ENCODE measurements around the gene TMEM18.

The TMEM18 gene

DNA sequence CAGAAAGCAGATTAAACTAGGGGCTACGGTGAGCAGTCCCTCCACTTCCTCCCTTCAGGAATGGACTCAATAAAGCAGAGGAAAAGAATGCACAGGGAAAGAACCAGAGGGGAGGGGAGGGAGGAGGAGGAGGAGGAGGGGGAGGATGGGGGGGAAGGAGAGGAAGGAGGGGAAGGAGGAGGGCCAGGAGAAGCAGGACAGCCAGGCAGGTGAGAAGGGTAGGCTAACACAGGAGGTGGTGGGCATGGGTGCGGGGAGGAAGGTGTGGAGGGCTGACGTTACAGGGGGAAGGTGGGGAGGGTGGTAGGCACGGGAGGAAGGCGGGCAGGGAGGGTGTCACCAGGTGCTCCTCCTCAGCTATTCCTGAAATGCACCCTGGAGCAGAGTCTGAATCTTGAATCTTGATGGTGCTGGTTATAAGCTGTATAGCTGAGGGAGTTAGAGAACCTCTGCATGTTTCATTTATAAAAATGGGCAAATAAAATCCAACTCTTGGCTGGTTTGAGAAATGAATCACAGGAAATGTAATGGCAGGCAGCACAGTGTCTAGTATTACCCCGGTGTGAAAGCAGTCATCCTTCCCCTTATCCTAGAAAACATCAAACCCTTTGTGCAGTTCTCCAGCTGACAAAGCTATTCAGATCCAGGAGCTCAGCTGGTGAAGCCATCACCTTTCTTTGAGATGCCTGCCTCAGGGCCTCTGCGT, 3.4 kb downstream of the TMEM18 start:
- Histone ChIP-seq H3K9me3 (ENCODE audit: control insufficient read depth in 1 of 2, low read length in 2 of 2) (no peaks in the 10 kb centered on the region), H3K9ac (ENCODE audit: low read depth in 1 of 2, low read length in 2 of 2) (no peak overlapping the region), H3K36me3 (ENCODE audit: control insufficient read depth in 1 of 2, insufficient read depth in 2 of 2, low read length in 2 of 2) (peaks cover 14 to 48% of the 10 kb centered on the region in 2 donors), H3K4me3 (ENCODE audit: low read depth in 1 of 2, low read length in 2 of 2) (no peak overlapping the region), H3K27me3 (ENCODE audit: control insufficient read depth in 1 of 2, insufficient read depth in 2 of 2, low read length in 2 of 2) (no peaks in the 10 kb centered on the region), H3K4me1 (ENCODE audit: control insufficient read depth in 1 of 2, insufficient read depth in 2 of 2, low read length in 2 of 2) (peaks cover 0 to 12% of the 10 kb centered on the region in 2 donors), H3K27ac (ENCODE audit: low read depth, low read length) (no peak overlapping the region)

DNA sequence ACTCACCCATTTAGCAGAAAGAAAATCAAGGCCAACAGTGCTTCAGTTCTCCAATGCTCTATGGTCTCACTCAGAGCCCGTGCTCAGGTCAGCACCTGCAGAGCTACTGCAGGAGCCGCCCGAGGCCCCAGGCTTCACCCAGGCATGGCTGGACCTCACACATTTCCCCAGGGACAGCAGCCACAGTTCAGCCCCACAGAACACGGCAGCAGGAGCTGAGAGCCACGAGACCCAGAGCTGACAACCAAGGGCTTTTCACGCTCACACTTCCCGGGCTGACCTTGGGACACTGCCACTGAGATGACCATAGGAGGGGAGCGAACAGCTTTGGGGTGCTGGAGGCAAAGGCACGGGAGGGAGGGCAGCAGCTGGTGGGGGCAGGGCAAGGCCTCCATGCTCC, 4.2 kb downstream of the TMEM18 start:
- Histone ChIP-seq H3K27ac (ENCODE audit: low read depth, low read length) (no peak overlapping the region), H3K4me1 (ENCODE audit: control insufficient read depth in 1 of 2, insufficient read depth in 2 of 2, low read length in 2 of 2) (peaks cover 0 to 12% of the 10 kb centered on the region in 2 donors), H3K27me3 (ENCODE audit: control insufficient read depth in 1 of 2, insufficient read depth in 2 of 2, low read length in 2 of 2) (no peaks in the 10 kb centered on the region), H3K9me3 (ENCODE audit: control insufficient read depth in 1 of 2, low read length in 2 of 2) (no peaks in the 10 kb centered on the region), H3K36me3 (ENCODE audit: control insufficient read depth in 1 of 2, insufficient read depth in 2 of 2, low read length in 2 of 2) (peaks cover 20 to 56% of the 10 kb centered on the region in 2 donors), H3K9ac (ENCODE audit: low read depth in 1 of 2, low read length in 2 of 2) (no peak overlapping the region), H3K4me3 (ENCODE audit: low read depth in 1 of 2, low read length in 2 of 2) (no peak overlapping the region)

DNA sequence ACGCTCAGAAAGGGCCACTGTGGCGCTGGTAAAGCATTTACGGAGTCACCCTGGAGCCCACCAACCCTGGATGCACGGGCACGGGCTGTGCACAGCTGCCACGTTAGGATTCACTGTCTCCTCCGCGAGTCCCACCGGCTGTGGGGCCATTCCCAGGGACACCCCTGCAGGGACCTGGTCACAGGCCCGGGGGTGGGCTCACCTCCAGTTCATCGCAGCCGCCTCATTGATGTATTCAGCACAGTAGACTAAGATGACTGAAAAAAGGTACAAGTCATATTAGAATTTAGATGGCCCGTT, 4.7 kb downstream of the TMEM18 start:
- Histone ChIP-seq H3K36me3 (ENCODE audit: control insufficient read depth in 1 of 2, insufficient read depth in 2 of 2, low read length in 2 of 2) (peaks cover 20 to 59% of the 10 kb centered on the region in 2 donors), H3K27me3 (ENCODE audit: control insufficient read depth in 1 of 2, insufficient read depth in 2 of 2, low read length in 2 of 2) (no peaks in the 10 kb centered on the region), H3K9ac (ENCODE audit: low read depth in 1 of 2, low read length in 2 of 2) (no peak overlapping the region), H3K4me1 (ENCODE audit: control insufficient read depth in 1 of 2, insufficient read depth in 2 of 2, low read length in 2 of 2) (peaks cover 0 to 12% of the 10 kb centered on the region in 2 donors), H3K9me3 (ENCODE audit: control insufficient read depth in 1 of 2, low read length in 2 of 2) (no peaks in the 10 kb centered on the region), H3K4me3 (ENCODE audit: low read depth in 1 of 2, low read length in 2 of 2) (no peak overlapping the region), H3K27ac (ENCODE audit: low read depth, low read length) (no peak overlapping the region)

DNA sequence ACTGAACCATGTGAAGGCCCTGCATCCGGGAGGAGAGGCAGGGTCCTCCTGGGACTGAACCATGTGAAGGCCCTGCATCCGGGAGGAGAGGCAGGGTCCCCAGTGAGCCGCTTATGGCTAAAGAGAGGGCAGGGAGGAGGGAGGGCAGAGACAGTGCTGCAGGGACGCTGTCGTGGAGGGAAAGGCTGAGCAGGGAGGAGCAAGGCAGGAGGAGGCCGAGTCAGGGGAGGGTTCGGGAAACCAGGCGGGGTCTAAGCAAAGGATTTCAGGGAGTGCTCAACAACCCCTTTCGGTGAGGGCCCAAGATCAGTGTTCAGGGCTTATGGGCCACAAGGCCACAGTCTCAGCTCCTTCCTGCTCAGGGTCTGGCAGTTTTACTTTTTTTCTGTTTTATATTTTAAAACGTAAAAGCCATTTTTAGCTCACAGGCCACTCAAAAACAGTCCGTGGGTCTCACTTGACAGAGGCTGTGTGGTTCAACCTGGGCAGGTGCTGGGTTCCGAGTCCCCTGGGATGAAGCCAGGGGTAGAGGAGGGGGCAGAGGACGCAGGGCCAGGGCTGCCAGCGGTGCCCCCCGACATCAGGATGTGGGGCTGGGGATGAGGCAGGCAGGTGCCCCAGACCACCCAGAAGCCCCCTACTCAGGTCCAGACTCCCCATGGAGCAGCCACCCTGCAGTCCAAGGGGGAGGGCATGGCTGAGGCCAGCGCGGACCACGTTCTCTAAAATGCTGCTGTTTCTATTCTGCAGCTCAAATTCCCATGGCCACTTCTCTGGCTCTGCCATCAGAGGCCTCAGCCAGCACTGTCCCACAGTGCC, 5.2 kb downstream of the TMEM18 start:
- Histone ChIP-seq H3K4me3 (ENCODE audit: low read depth in 1 of 2, low read length in 2 of 2) (no peak overlapping the region), H3K36me3 (ENCODE audit: control insufficient read depth in 1 of 2, insufficient read depth in 2 of 2, low read length in 2 of 2) (peaks cover 20 to 61% of the 10 kb centered on the region in 2 donors)

GRCh38 chr2:671072-671471, 6.1 kb downstream of the TMEM18 start:
- no peak overlapping the region for H3K4me3 ChIP-seq (ENCODE audit: low read depth in 1 of 2, low read length in 2 of 2)
- peaks cover 1 to 2% of the 10 kb centered on the region in 2 donors for H3K9me3 ChIP-seq (ENCODE audit: control insufficient read depth in 1 of 2, low read length in 2 of 2)
- H3K36me3 ChIP-seq (ENCODE audit: control insufficient read depth in 1 of 2, insufficient read depth in 2 of 2, low read length in 2 of 2), result peaks cover 24 to 70% of the 10 kb centered on the region in 2 donors
- H3K4me1 ChIP-seq (ENCODE audit: control insufficient read depth in 1 of 2, insufficient read depth in 2 of 2, low read length in 2 of 2), result peaks cover 0 to 8% of the 10 kb centered on the region in 2 donors
- no peaks in the 10 kb centered on the region for H3K27me3 ChIP-seq (ENCODE audit: control insufficient read depth in 1 of 2, insufficient read depth in 2 of 2, low read length in 2 of 2)
- no peak overlapping the region for H3K9ac ChIP-seq (ENCODE audit: low read depth in 1 of 2, low read length in 2 of 2)
- H3K27ac ChIP-seq (ENCODE audit: low read depth, low read length), result no peak overlapping the region

More for the DNA sequence above, 5.2 kb downstream of the TMEM18 start:
- Histone ChIP-seq H3K27ac (ENCODE audit: low read depth, low read length) (no peak overlapping the region), H3K27me3 (ENCODE audit: control insufficient read depth in 1 of 2, insufficient read depth in 2 of 2, low read length in 2 of 2) (no peaks in the 10 kb centered on the region), H3K9ac (ENCODE audit: low read depth in 1 of 2, low read length in 2 of 2) (no peak overlapping the region), H3K9me3 (ENCODE audit: control insufficient read depth in 1 of 2, low read length in 2 of 2) (no peaks in the 10 kb centered on the region), H3K4me1 (ENCODE audit: control insufficient read depth in 1 of 2, insufficient read depth in 2 of 2, low read length in 2 of 2) (peaks cover 0 to 12% of the 10 kb centered on the region in 2 donors)

GRCh38 chr2:670637-671036, 6.6 kb downstream of the TMEM18 start:
- Histone ChIP-seq H3K27ac (ENCODE audit: low read depth, low read length) (no peak overlapping the region), H3K36me3 (ENCODE audit: control insufficient read depth in 1 of 2, insufficient read depth in 2 of 2, low read length in 2 of 2) (peaks cover 29 to 74% of the 10 kb centered on the region in 2 donors), H3K27me3 (ENCODE audit: control insufficient read depth in 1 of 2, insufficient read depth in 2 of 2, low read length in 2 of 2) (no peaks in the 10 kb centered on the region), H3K9ac (ENCODE audit: low read depth in 1 of 2, low read length in 2 of 2) (no peak overlapping the region), H3K4me3 (ENCODE audit: low read depth in 1 of 2, low read length in 2 of 2) (no peak overlapping the region), H3K4me1 (ENCODE audit: control insufficient read depth in 1 of 2, insufficient read depth in 2 of 2, low read length in 2 of 2) (peaks cover 0 to 4% of the 10 kb centered on the region in 2 donors), H3K9me3 (ENCODE audit: control insufficient read depth in 1 of 2, low read length in 2 of 2) (peaks cover 2 to 7% of the 10 kb centered on the region in 2 donors)

- Histone ChIP-seq H3K27ac (ENCODE audit: low read depth, low read length) (no peak overlapping the region), H3K36me3 (ENCODE audit: control insufficient read depth in 1 of 2, insufficient read depth in 2 of 2, low read length in 2 of 2) (peaks cover 29 to 71% of the 10 kb centered on the region in 2 donors), H3K9ac (ENCODE audit: low read depth in 1 of 2, low read length in 2 of 2) (no peak overlapping the region), H3K9me3 (ENCODE audit: control insufficient read depth in 1 of 2, low read length in 2 of 2) (peaks cover 2 to 9% of the 10 kb centered on the region in 2 donors), H3K27me3 (ENCODE audit: control insufficient read depth in 1 of 2, insufficient read depth in 2 of 2, low read length in 2 of 2) (no peaks in the 10 kb centered on the region), H3K4me1 (ENCODE audit: control insufficient read depth in 1 of 2, insufficient read depth in 2 of 2, low read length in 2 of 2) (no peaks in the 10 kb centered on the region), H3K4me3 (ENCODE audit: low read depth in 1 of 2, low read length in 2 of 2) (no peak overlapping the region)
Measured at GRCh38 chr2:669323-669722, 7.9 kb downstream of the TMEM18 start.

DNA sequence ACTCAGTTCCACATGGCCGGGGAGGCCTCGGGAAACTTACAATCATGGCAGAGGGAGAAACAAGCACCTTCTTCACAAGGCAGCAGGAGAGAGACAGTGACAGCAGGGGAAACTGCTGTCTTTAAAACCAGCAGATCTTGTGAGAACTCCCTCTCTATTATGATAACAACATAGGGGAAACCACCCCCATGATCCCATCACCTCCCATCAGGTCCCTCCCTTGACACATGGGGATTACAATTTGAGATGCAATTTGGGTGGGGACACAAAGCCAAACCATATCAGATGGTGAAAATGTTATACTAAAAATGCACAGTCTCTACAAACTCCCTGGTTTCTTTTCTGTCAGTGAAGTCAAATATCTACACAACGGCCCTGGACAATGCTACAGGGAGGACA, 9.2 kb downstream of the TMEM18 start:
- Histone ChIP-seq H3K9me3 (ENCODE audit: control insufficient read depth in 1 of 2, low read length in 2 of 2) (peaks cover 2 to 9% of the 10 kb centered on the region in 2 donors), H3K27me3 (ENCODE audit: control insufficient read depth in 1 of 2, insufficient read depth in 2 of 2, low read length in 2 of 2) (no peaks in the 10 kb centered on the region), H3K4me1 (ENCODE audit: control insufficient read depth in 1 of 2, insufficient read depth in 2 of 2, low read length in 2 of 2) (no peaks in the 10 kb centered on the region), H3K4me3 (ENCODE audit: low read depth in 1 of 2, low read length in 2 of 2) (no peak overlapping the region), H3K27ac (ENCODE audit: low read depth, low read length) (no peak overlapping the region), H3K36me3 (ENCODE audit: control insufficient read depth in 1 of 2, insufficient read depth in 2 of 2, low read length in 2 of 2) (peaks cover 29 to 68% of the 10 kb centered on the region in 2 donors), H3K9ac (ENCODE audit: low read depth in 1 of 2, low read length in 2 of 2) (no peak overlapping the region)

GRCh38 chr2:667332-667999, 9.7 kb downstream of the TMEM18 start:
- no peaks in the 10 kb centered on the region for H3K27me3 ChIP-seq (ENCODE audit: control insufficient read depth in 1 of 2, insufficient read depth in 2 of 2, low read length in 2 of 2)
- H3K9me3 ChIP-seq (ENCODE audit: control insufficient read depth in 1 of 2, low read length in 2 of 2), result peaks cover 2 to 9% of the 10 kb centered on the region in 2 donors
- H3K27ac ChIP-seq (ENCODE audit: low read depth, low read length), result no peak overlapping the region
- peaks cover 26 to 63% of the 10 kb centered on the region in 2 donors for H3K36me3 ChIP-seq (ENCODE audit: control insufficient read depth in 1 of 2, insufficient read depth in 2 of 2, low read length in 2 of 2)
- no peak overlapping the region for H3K4me3 ChIP-seq (ENCODE audit: low read depth in 1 of 2, low read length in 2 of 2)
- no peak overlapping the region for H3K9ac ChIP-seq (ENCODE audit: low read depth in 1 of 2, low read length in 2 of 2)
- H3K4me1 ChIP-seq (ENCODE audit: control insufficient read depth in 1 of 2, insufficient read depth in 2 of 2, low read length in 2 of 2), result no peaks in the 10 kb centered on the region

DNA sequence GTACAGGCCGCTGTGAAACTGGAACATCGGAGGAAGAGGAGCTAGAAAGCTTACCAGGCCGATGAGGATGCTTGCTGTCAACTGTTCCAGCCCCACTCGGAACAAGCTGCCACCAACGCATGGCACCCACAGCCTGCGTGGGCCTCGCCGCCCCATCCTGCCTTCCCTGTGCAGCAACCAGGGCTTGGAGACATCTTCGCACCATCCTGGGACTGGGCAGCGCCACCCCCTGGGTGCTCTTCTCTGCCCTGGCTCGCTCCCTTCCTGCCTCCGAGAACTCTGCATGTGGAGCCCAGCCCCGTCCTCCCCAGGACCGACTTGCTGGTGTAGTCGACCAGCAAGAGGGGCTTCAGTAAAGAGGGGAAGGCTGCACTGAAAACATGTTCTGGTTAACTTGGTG, 10.8 kb downstream of the TMEM18 start:
- no peaks in the 10 kb centered on the region for H3K4me1 ChIP-seq (ENCODE audit: control insufficient read depth in 1 of 2, insufficient read depth in 2 of 2, low read length in 2 of 2)
- no peak overlapping the region for H3K4me3 ChIP-seq (ENCODE audit: low read depth in 1 of 2, low read length in 2 of 2)
- peaks cover 22 to 54% of the 10 kb centered on the region in 2 donors for H3K36me3 ChIP-seq (ENCODE audit: control insufficient read depth in 1 of 2, insufficient read depth in 2 of 2, low read length in 2 of 2)
- no peak overlapping the region for H3K27ac ChIP-seq (ENCODE audit: low read depth, low read length)
- H3K9me3 ChIP-seq (ENCODE audit: control insufficient read depth in 1 of 2, low read length in 2 of 2), result peaks cover 2 to 9% of the 10 kb centered on the region in 2 donors
- H3K27me3 ChIP-seq (ENCODE audit: control insufficient read depth in 1 of 2, insufficient read depth in 2 of 2, low read length in 2 of 2), result no peaks in the 10 kb centered on the region
- H3K9ac ChIP-seq (ENCODE audit: low read depth in 1 of 2, low read length in 2 of 2), result no peak overlapping the region

Measured in duodenal mucosa (tissue), 2 donors.